ENCODE data around the gene APOBEC3G.
"Not testable (repeated sequence)": the region's sequence is repeated elsewhere in the genome, so short reads cannot be mapped to it uniquely, and the experiment has no call there.

APOBEC3G gene

DNA sequence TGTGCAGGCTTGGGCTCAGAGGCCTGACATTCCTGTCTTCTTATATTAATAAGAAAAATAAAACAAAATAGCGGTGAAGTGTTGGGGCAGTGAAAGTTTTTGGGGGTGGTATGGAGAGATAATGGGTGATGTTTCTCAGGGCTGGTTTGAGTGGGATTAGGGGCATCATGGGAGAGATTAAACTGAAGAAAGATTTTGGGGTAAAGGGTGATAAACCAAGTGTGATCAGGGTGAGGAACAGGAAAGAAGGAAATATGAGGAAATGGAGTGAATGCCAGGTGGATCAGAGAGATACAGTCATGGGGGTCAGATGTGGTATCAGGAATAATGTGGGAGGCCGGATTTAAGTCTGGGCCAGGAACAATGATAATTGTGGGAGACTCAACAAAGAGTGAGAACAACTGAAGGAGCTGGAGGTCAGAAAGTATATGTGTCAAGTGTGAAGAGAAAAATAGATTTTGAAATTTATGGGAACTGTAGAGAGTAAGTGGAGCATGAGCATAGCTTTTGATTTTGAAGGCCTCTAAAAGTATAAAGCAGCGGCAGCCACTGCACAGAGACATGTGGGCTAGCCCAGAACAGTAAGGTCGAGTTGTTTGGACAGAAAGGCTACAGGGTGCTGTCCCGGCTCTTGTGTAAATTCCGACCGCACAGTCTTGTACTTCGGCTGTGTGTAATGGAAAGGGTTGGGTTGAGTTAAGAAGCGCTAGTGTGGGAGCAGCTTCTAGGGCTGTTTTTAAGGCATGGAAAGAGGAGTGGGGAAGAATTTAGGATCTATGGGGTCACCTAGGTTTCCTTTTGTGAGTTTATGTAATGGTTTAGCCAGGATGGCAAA is 10.4 kb upstream of the APOBEC3G start:
- peak overlapping the region in 1 of 2 donors; percentile 31 for H3K4me3 ChIP-seq (ENCODE audit: low read length in 2 of 2)
- peak overlapping the region in 1 of 2 donors; percentile 61 for H3K27ac ChIP-seq (ENCODE audit: low read depth in 2 of 2, low read length in 2 of 2)
- not testable (repeated sequence) for H3K9ac ChIP-seq (ENCODE audit: low read depth in 1 of 2, low read length in 2 of 2); H3K27me3 ChIP-seq (ENCODE audit: control insufficient read depth in 2 of 2, insufficient read depth in 2 of 2, low read length in 2 of 2); H3K4me1 ChIP-seq (ENCODE audit: control insufficient read depth in 2 of 2, insufficient read depth in 2 of 2, low read length in 2 of 2); H3K9me3 ChIP-seq (ENCODE audit: control insufficient read depth in 2 of 2, low read length in 2 of 2); H3K36me3 ChIP-seq (ENCODE audit: control insufficient read depth in 2 of 2, insufficient read depth in 2 of 2, low read length in 2 of 2)

DNA sequence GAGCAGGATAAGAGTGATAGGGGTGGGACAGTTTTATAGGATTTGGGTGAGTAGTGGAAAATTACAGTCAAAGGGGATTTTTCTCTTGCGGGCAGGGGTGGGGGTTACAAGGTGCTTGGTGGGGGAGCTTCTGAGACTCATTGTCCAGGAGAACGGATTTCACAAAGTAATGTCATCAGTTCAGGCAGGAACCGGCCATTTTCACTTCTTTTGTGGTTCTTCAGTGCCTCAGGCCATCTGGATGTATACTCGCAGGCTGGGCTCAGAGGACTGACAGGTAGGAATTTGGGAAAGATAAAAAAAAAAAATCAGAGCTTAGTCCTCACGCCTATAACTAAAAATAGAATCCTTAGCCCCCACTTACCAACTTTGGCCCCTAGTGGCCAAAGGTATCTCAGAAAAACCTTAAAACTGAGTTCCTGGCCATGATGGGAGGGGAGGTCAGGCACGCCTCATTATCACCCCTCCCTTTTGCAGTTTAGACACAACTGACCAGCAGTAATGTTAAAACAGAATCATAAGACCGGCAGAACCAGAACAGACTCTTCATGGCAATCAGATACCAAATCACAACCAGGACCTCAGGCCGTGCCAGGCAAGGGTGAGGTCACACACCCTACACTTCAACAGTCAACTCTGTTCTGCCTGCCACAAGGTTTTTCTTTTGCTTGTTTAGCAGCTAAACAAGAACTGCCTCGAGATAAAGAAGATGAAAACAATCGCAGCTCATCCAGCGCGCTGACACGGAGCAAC is 8.9 kb upstream of the APOBEC3G start:
- Histone ChIP-seq H3K36me3 (ENCODE audit: control insufficient read depth in 2 of 2, insufficient read depth in 2 of 2, low read length in 2 of 2) (no peaks in the 10 kb centered on the region), H3K4me3 (ENCODE audit: low read length in 2 of 2) (no peak overlapping the region), H3K9ac (ENCODE audit: low read depth in 1 of 2, low read length in 2 of 2) (no peak overlapping the region), H3K27ac (ENCODE audit: low read depth in 2 of 2, low read length in 2 of 2) (peak overlapping the region in 1 of 2 donors; percentile 61), H3K9me3 (ENCODE audit: control insufficient read depth in 2 of 2, low read length in 2 of 2) (no peaks in the 10 kb centered on the region), H3K4me1 (ENCODE audit: control insufficient read depth in 2 of 2, insufficient read depth in 2 of 2, low read length in 2 of 2) (no peaks in the 10 kb centered on the region), H3K27me3 (ENCODE audit: control insufficient read depth in 2 of 2, insufficient read depth in 2 of 2, low read length in 2 of 2) (no peaks in the 10 kb centered on the region)

GRCh38 chr22:39070186-39070585 is 6.9 kb upstream of the APOBEC3G start:
- no peaks in the 10 kb centered on the region for H3K9me3 ChIP-seq (ENCODE audit: control insufficient read depth in 2 of 2, low read length in 2 of 2)
- no peak overlapping the region for H3K27ac ChIP-seq (ENCODE audit: low read depth in 2 of 2, low read length in 2 of 2)
- H3K4me1 ChIP-seq (ENCODE audit: control insufficient read depth in 2 of 2, insufficient read depth in 2 of 2, low read length in 2 of 2) = no peaks in the 10 kb centered on the region
- no peaks in the 10 kb centered on the region for H3K36me3 ChIP-seq (ENCODE audit: control insufficient read depth in 2 of 2, insufficient read depth in 2 of 2, low read length in 2 of 2)
- no peaks in the 10 kb centered on the region for H3K27me3 ChIP-seq (ENCODE audit: control insufficient read depth in 2 of 2, insufficient read depth in 2 of 2, low read length in 2 of 2)
- no peak overlapping the region for H3K4me3 ChIP-seq (ENCODE audit: low read length in 2 of 2)
- H3K9ac ChIP-seq (ENCODE audit: low read depth in 1 of 2, low read length in 2 of 2) = no peak overlapping the region

DNA sequence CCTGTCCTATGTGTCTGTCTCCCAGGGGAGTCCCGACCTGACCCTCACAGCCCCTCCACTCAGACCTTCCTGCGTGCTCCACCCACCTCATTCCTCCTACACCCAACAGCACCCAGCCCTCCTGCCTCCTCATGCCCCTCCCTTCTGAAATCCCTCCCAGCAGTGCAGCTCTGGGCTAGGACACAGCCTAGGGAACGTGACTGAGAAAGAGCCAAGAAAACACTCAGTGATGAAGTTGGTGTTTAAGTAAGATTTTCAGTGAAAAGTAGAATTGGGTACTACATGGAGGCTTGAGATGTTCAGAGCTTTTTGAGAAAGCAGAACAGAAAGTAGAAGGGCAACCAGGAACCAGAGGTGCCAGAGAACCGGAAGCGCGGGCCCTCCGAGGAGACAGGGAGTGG is 4.5 kb upstream of the APOBEC3G start:
- not testable (repeated sequence) for H3K27me3 ChIP-seq (ENCODE audit: control insufficient read depth in 2 of 2, insufficient read depth in 2 of 2, low read length in 2 of 2); H3K4me3 ChIP-seq (ENCODE audit: low read length in 2 of 2); H3K9me3 ChIP-seq (ENCODE audit: control insufficient read depth in 2 of 2, low read length in 2 of 2); H3K9ac ChIP-seq (ENCODE audit: low read depth in 1 of 2, low read length in 2 of 2); H3K36me3 ChIP-seq (ENCODE audit: control insufficient read depth in 2 of 2, insufficient read depth in 2 of 2, low read length in 2 of 2); H3K4me1 ChIP-seq (ENCODE audit: control insufficient read depth in 2 of 2, insufficient read depth in 2 of 2, low read length in 2 of 2)
- H3K27ac ChIP-seq (ENCODE audit: low read depth in 2 of 2, low read length in 2 of 2) = peak overlapping the region in 1 of 2 donors; percentile 71

- peaks cover 0 to 4% of the 10 kb centered on the region in 2 donors for H3K4me1 ChIP-seq (ENCODE audit: control insufficient read depth in 2 of 2, insufficient read depth in 2 of 2, low read length in 2 of 2)
- no peak overlapping the region for H3K9ac ChIP-seq (ENCODE audit: low read depth in 1 of 2, low read length in 2 of 2)
- no peaks in the 10 kb centered on the region for H3K27me3 ChIP-seq (ENCODE audit: control insufficient read depth in 2 of 2, insufficient read depth in 2 of 2, low read length in 2 of 2)
- no peak overlapping the region for H3K4me3 ChIP-seq (ENCODE audit: low read length in 2 of 2)
- H3K27ac ChIP-seq (ENCODE audit: low read depth in 2 of 2, low read length in 2 of 2) = no peak overlapping the region
- no peaks in the 10 kb centered on the region for H3K36me3 ChIP-seq (ENCODE audit: control insufficient read depth in 2 of 2, insufficient read depth in 2 of 2, low read length in 2 of 2)
- H3K9me3 ChIP-seq (ENCODE audit: control insufficient read depth in 2 of 2, low read length in 2 of 2) = no peaks in the 10 kb centered on the region
Observed at GRCh38 chr22:39073981-39074380, 3.1 kb upstream of the APOBEC3G start.

DNA sequence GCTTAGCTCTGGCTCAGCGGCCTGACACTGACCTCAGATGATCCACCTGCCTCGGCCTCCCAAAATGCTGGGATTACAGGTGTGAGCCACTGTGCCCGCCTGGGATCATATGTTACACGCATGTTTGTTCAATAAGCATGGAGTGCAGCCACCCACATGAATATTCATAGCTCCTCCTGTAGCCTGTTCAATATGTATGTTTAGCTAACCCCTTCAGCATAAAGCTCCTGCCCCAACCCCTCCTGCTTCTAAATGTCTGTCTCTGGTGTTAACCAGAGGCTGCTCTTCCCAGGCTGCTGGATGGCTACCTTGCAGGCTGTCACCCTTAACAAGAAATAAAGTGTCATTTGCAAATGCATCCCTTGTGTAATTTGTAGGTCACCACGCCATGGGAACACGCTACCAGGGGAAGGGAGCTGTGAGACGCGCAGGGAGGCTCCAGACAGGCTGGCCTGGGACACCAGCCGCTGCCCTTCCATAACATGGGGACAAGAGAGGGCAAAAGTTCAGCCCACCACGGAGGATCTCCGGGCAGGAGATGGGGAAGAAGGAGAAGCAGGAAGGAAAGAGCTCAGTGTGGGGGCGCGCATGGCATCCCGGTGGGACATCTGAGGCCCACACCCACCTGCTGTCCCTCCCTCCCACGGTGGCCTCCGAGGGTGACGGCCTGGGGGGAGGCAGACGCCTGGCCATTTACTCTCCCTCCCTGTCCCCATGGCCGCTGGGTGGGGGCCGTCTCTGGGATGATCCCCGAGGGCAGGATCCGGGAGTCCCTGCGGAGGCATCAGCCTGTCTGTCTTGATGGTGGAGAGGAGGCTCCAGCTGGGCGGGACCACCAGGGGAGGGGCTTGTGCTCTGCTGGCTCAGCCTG is 685 bp upstream of the APOBEC3G start:
- not testable (repeated sequence) for H3K9ac ChIP-seq (ENCODE audit: low read depth in 1 of 2, low read length in 2 of 2); H3K27me3 ChIP-seq (ENCODE audit: control insufficient read depth in 2 of 2, insufficient read depth in 2 of 2, low read length in 2 of 2); H3K36me3 ChIP-seq (ENCODE audit: control insufficient read depth in 2 of 2, insufficient read depth in 2 of 2, low read length in 2 of 2); H3K4me1 ChIP-seq (ENCODE audit: control insufficient read depth in 2 of 2, insufficient read depth in 2 of 2, low read length in 2 of 2); H3K9me3 ChIP-seq (ENCODE audit: control insufficient read depth in 2 of 2, low read length in 2 of 2)
- peak overlapping the region in 1 of 2 donors; percentile 39 for H3K4me3 ChIP-seq (ENCODE audit: low read length in 2 of 2)
- H3K27ac ChIP-seq (ENCODE audit: low read depth in 2 of 2, low read length in 2 of 2) = peak overlapping the region in 1 of 2 donors; percentile 9

DNA sequence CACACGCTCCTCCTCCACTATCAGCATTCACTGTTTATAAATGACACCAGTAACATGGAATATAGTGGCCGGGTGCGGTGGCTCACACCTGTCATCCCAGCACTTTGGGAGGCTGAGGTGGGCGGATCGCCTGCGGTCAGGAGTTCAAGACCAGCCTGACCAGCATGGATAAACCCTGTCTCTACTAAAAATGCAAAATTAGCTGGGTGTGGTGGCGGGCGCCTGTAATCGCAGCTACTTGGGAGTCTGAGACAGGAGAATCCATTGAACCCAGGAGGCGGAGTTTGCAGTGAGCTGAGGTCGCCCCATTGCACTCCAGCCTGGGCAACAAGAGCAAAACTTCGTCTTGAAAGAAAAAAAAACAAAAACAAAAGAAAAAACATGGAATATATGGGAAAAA is 837 bp downstream of the APOBEC3G start:
- H3K36me3 ChIP-seq (ENCODE audit: control insufficient read depth in 2 of 2, insufficient read depth in 2 of 2, low read length in 2 of 2); H3K9me3 ChIP-seq (ENCODE audit: control insufficient read depth in 2 of 2, low read length in 2 of 2); H3K4me1 ChIP-seq (ENCODE audit: control insufficient read depth in 2 of 2, insufficient read depth in 2 of 2, low read length in 2 of 2); H3K27me3 ChIP-seq (ENCODE audit: control insufficient read depth in 2 of 2, insufficient read depth in 2 of 2, low read length in 2 of 2): not testable (repeated sequence)
- H3K4me3 ChIP-seq (ENCODE audit: low read length in 2 of 2) = peak overlapping the region in 1 of 2 donors; percentile 48
- peak overlapping the region in 1 of 2 donors; percentile 83 for H3K27ac ChIP-seq (ENCODE audit: low read depth in 2 of 2, low read length in 2 of 2)
- H3K9ac ChIP-seq (ENCODE audit: low read depth in 1 of 2, low read length in 2 of 2) = peak overlapping the region in 1 of 2 donors; percentile 56

DNA sequence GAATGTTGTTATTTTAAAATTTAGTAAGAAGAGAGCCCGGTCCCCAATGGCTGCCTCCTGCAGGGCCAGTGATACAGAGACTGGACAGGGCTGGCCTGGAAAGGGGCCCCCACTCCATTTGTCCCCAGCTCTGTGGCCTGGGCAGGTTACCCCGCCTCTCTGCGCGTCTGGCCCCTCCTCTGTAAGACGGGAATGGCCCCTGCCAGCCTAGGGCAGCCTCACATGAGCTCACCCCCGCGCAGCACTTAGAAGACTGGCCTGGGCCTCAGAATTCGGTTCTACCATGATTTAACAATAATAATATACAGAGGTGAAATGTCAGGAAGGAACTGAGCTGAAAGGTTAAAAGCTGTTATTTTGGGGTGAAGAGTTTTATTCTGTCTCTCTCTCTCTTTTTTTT is 1.3 kb downstream of the APOBEC3G start:
- Histone ChIP-seq H3K4me3 (ENCODE audit: low read length in 2 of 2) (peak overlapping the region in 1 of 2 donors; percentile 48), H3K27ac (ENCODE audit: low read depth in 2 of 2, low read length in 2 of 2) (no peak overlapping the region), H3K9me3 (ENCODE audit: control insufficient read depth in 2 of 2, low read length in 2 of 2) (no peaks in the 10 kb centered on the region), H3K9ac (ENCODE audit: low read depth in 1 of 2, low read length in 2 of 2) (no peak overlapping the region), H3K4me1 (ENCODE audit: control insufficient read depth in 2 of 2, insufficient read depth in 2 of 2, low read length in 2 of 2) (peaks cover 4% of the 10 kb centered on the region in 2 donors), H3K36me3 (ENCODE audit: control insufficient read depth in 2 of 2, insufficient read depth in 2 of 2, low read length in 2 of 2) (peaks cover 0 to 5% of the 10 kb centered on the region in 2 donors), H3K27me3 (ENCODE audit: control insufficient read depth in 2 of 2, insufficient read depth in 2 of 2, low read length in 2 of 2) (no peaks in the 10 kb centered on the region)

GRCh38 chr22:39079054-39079637 is 2.1 kb downstream of the APOBEC3G start:
- H3K4me3 ChIP-seq (ENCODE audit: low read length in 2 of 2); H3K9ac ChIP-seq (ENCODE audit: low read depth in 1 of 2, low read length in 2 of 2); H3K4me1 ChIP-seq (ENCODE audit: control insufficient read depth in 2 of 2, insufficient read depth in 2 of 2, low read length in 2 of 2); H3K27ac ChIP-seq (ENCODE audit: low read depth in 2 of 2, low read length in 2 of 2); H3K36me3 ChIP-seq (ENCODE audit: control insufficient read depth in 2 of 2, insufficient read depth in 2 of 2, low read length in 2 of 2); H3K9me3 ChIP-seq (ENCODE audit: control insufficient read depth in 2 of 2, low read length in 2 of 2); H3K27me3 ChIP-seq (ENCODE audit: control insufficient read depth in 2 of 2, insufficient read depth in 2 of 2, low read length in 2 of 2): not testable (repeated sequence)

Data from mucosa of rectum (tissue), 2 donors.